HG03558 (cell line): ENCODE results near the gene PCED1B.
"Not testable (repeated sequence)": the region's sequence is repeated elsewhere in the genome, so short reads cannot be mapped to it uniquely, and the experiment has no call there.

ENCODE experiments used
- ATAC-seq: cut with Tn5 transposase; IDR thresholded peaks from one replicate; pipeline ENCODE4 v1.9.1; 2021; ENCODE audit warnings: moderate number of reproducible peaks; ENCODE audit not compliant: unreplicated experiment; ENCODE audit errors: extremely low read depth

Gene PCED1B

GRCh38 chr12:47200446-47200845 lies 121.0 kb downstream of the PCED1B start:
- no peak for ATAC-seq

GRCh38 chr12:47201190-47201589 lies 121.8 kb downstream of the PCED1B start:
- ATAC-seq: not testable (repeated sequence)

- ATAC-seq: no peak
Measured at GRCh38 chr12:47202176-47202575, 122.8 kb downstream of the PCED1B start.

GRCh38 chr12:47205532-47206449 lies 126.4 kb downstream of the PCED1B start:
- ATAC-seq: no peak

GRCh38 chr12:47206450-47207339 lies 127.3 kb downstream of the PCED1B start:
- ATAC-seq: no peak

GRCh38 chr12:47207340-47207717 lies 127.9 kb downstream of the PCED1B start:
- ATAC-seq: peak; percentile 37

- peak; percentile 56 for ATAC-seq
Measured at GRCh38 chr12:47207829-47208248, 128.4 kb downstream of the PCED1B start.

GRCh38 chr12:47209014-47209413 lies 129.6 kb downstream of the PCED1B start:
- ATAC-seq: no peak

GRCh38 chr12:47210776-47211175 lies 131.4 kb downstream of the PCED1B start:
- ATAC-seq: no peak

GRCh38 chr12:47212701-47213039 lies 133.2 kb downstream of the PCED1B start:
- no peak for ATAC-seq

GRCh38 chr12:47213396-47213795 lies 134.0 kb downstream of the PCED1B start:
- ATAC-seq: no peak

GRCh38 chr12:47214001-47214619 lies 134.7 kb downstream of the PCED1B start:
- ATAC-seq: no peak

GRCh38 chr12:47214771-47215170 lies 135.3 kb downstream of the PCED1B start:
- ATAC-seq: no peak

- ATAC-seq: no peak
Measured at GRCh38 chr12:47216150-47216677, 136.8 kb downstream of the PCED1B start.

GRCh38 chr12:47217595-47217869 lies 138.1 kb downstream of the PCED1B start:
- not testable (repeated sequence) for ATAC-seq

GRCh38 chr12:47218191-47218654 lies 138.8 kb downstream of the PCED1B start:
- ATAC-seq: no peak

GRCh38 chr12:47219243-47219642 lies 139.8 kb downstream of the PCED1B start:
- ATAC-seq: no peak

- ATAC-seq: no peak
Measured at GRCh38 chr12:47221256-47222023, 142.0 kb downstream of the PCED1B start.

GRCh38 chr12:47222520-47223030 lies 143.2 kb downstream of the PCED1B start:
- no peak for ATAC-seq
